Naive thymus-derived CD8-positive, alpha-beta T cell (primary cell): ENCODE measurements around the gene MTARC1. TPM values are rescaled to one million over a fixed set of nuclear protein-coding genes. Genes with fewer than 3 reads are reported as not detected.
A peak's percentile ranks its signal among the peaks of the same experiment; 100 is the strongest.

Experiments
- ATAC-seq, 2 donors: fragments of 150-1000 bp; cut with Tn5 transposase in 1 of 2; sonication (Bioruptor Pico), chemical (Tn5 transposase) in 1 of 2; 1 replicate in 1 of 2; 2 replicates in 1 of 2; pipeline ENCODE4 v1.10.0; 2021; ENCODE audit warnings: mild to moderate bottlenecking in 2 of 2, moderate library complexity in 2 of 2
- POLR2A ChIA-PET: fragments of 350-600 bp; sonication (Branson Sonifier 250); formaldehyde crosslinking; loops from one replicate; lab custom pipeline; 2021; ENCODE audit warnings: antibody characterized with exemption; lab: Charles Lee
- DNase-seq, 10 donors: peaks; one replicate each; pipeline versions ENCODE4 v3.0.0 to v3.0.0-alpha.2; 2020 to 2022
- H3K27ac Mint-ChIP-seq, 10 donors: one replicate each; pipeline ENCODE4 v1.8.0; 2020 to 2022; ENCODE audit warnings: mild to moderate bottlenecking in 10 of 10, mixed read lengths in 10 of 10, moderate library complexity in 4 of 10, inconsistent platforms in 1 of 10
- H3K27me3 Mint-ChIP-seq, 5 donors: one replicate each; pipeline ENCODE4 v1.8.0; 2021 to 2022; ENCODE audit warnings: mixed read lengths in 5 of 5
- H3K36me3 Mint-ChIP-seq, 3 donors: one replicate each; pipeline ENCODE4 v1.8.0; 2020 to 2022; ENCODE audit warnings: mixed read lengths in 3 of 3, mild to moderate bottlenecking in 2 of 3, inconsistent platforms in 1 of 3
- H3K4me1 Mint-ChIP-seq, 4 donors: one replicate each; pipeline ENCODE4 v1.8.0; 2021 to 2022; ENCODE audit warnings: mixed read lengths in 4 of 4
- H3K4me3 Mint-ChIP-seq, 10 donors: one replicate each; pipeline ENCODE4 v1.8.0; 2020 to 2022; ENCODE audit warnings: mild to moderate bottlenecking in 10 of 10, mixed read lengths in 10 of 10, moderate library complexity in 6 of 10, inconsistent platforms in 1 of 10
- H3K9me3 Mint-ChIP-seq, 9 donors: one replicate each; pipeline ENCODE4 v1.8.0; 2020 to 2022; ENCODE audit warnings: mixed read lengths in 9 of 9, mild to moderate bottlenecking in 3 of 9, inconsistent platforms in 1 of 9, moderate library complexity in 1 of 9
- polyA plus RNA-seq, 3 donors: library from polyadenylated mRNA; unstranded; fragments of 300-500 nt; fragmentation: Illumina TruSeq; gene quantifications; one replicate each; pipeline ENCODE4 v1.2.3, GENCODE V29; 2021
- total RNA-seq, 8 experiments: library from RNA in 2 of 8; stranded (reverse) in 2 of 8; gene quantifications; one replicate each; pipeline ENCODE4 v1.2.3 and lab custom pipeline; 2021 to 2026

Gene MTARC1
- total and polyA plus RNA-seq, 5 experiments from 2014 or later, result 0.59 TPM; not detected in 4

GRCh38 chr1:220810963-220811362 is 24.2 kb downstream of the MTARC1 start:
- Mint-ChIP-seq H3K9me3 (no peaks in the 10 kb centered on the region), H3K4me3 (peak overlapping the region in 7 of 10 donors; percentile 63 to 74 (median 73)), H3K27ac (no peak overlapping the region), H3K36me3 (no peaks in the 10 kb centered on the region), H3K27me3 (peaks cover 8 to 57% (median 17%) of the 10 kb centered on the region in 5 donors), H3K4me1 (peaks cover 2 to 7% (median 4%) of the 10 kb centered on the region in 4 donors)
- ATAC-seq (no peak), DNase-seq (no peak)
- POLR2A ChIA-PET, result no interaction called here

- no peak for ATAC-seq
- Mint-ChIP-seq H3K27ac (no peak overlapping the region), H3K4me1 (peaks cover 2 to 7% (median 4%) of the 10 kb centered on the region in 4 donors), H3K27me3 (peaks cover 8 to 54% (median 17%) of the 10 kb centered on the region in 5 donors), H3K9me3 (no peaks in the 10 kb centered on the region), H3K4me3 (no peak overlapping the region), H3K36me3 (no peaks in the 10 kb centered on the region)
- DNase-seq, result no peak
- POLR2A ChIA-PET, result no interaction called here
Measured at GRCh38 chr1:220811695-220812094, 25.0 kb downstream of the MTARC1 start.

- no peak for ATAC-seq
- no peak overlapping the region for H3K27ac Mint-ChIP-seq
- no peak for DNase-seq
- H3K36me3 Mint-ChIP-seq, result no peaks in the 10 kb centered on the region
- H3K9me3 Mint-ChIP-seq, result no peaks in the 10 kb centered on the region
- peaks cover 8 to 48% (median 17%) of the 10 kb centered on the region in 5 donors for H3K27me3 Mint-ChIP-seq
- no peak overlapping the region for H3K4me3 Mint-ChIP-seq
- H3K4me1 Mint-ChIP-seq, result peaks cover 2 to 7% (median 4%) of the 10 kb centered on the region in 4 donors
- POLR2A ChIA-PET, result no interaction called here
Measured at GRCh38 chr1:220812308-220812707, 25.6 kb downstream of the MTARC1 start.

- H3K9me3 Mint-ChIP-seq, result no peaks in the 10 kb centered on the region
- ATAC-seq (no peak), DNase-seq (no peak)
- H3K27me3 Mint-ChIP-seq, result peaks cover 8 to 41% (median 17%) of the 10 kb centered on the region in 5 donors
- no peak overlapping the region for H3K4me3 Mint-ChIP-seq
- POLR2A ChIA-PET, result no interaction called here
- peaks cover 2 to 7% (median 4%) of the 10 kb centered on the region in 4 donors for H3K4me1 Mint-ChIP-seq
- no peaks in the 10 kb centered on the region for H3K36me3 Mint-ChIP-seq
- no peak overlapping the region for H3K27ac Mint-ChIP-seq
Measured at GRCh38 chr1:220813013-220813412, 26.3 kb downstream of the MTARC1 start.

- POLR2A ChIA-PET, result no interaction called here
- no peak for DNase-seq
Measured at GRCh38 chr1:220815409-220815808, 28.7 kb downstream of the MTARC1 start.

GRCh38 chr1:220817907-220818306 is 31.2 kb downstream of the MTARC1 start:
- DNase-seq (no peak), ATAC-seq (no peak)
- H3K4me1 Mint-ChIP-seq, result no peaks in the 10 kb centered on the region
- peaks cover 8 to 19% (median 12%) of the 10 kb centered on the region in 5 donors for H3K27me3 Mint-ChIP-seq
- peaks cover 0 to 3% (median 0%) of the 10 kb centered on the region in 9 donors for H3K9me3 Mint-ChIP-seq
- no peak overlapping the region for H3K27ac Mint-ChIP-seq
- POLR2A ChIA-PET, result no interaction called here
- H3K36me3 Mint-ChIP-seq, result no peaks in the 10 kb centered on the region
- H3K4me3 Mint-ChIP-seq, result no peak overlapping the region

More at GRCh38 chr1:220815409-220815808, 28.7 kb downstream of the MTARC1 start:
- Mint-ChIP-seq H3K36me3 (no peaks in the 10 kb centered on the region), H3K4me1 (peaks cover under 1 to 4% (median 2%) of the 10 kb centered on the region in 4 donors), H3K9me3 (peaks cover 0 to 1% (median 0%) of the 10 kb centered on the region in 9 donors), H3K27me3 (peaks cover 13 to 32% (median 18%) of the 10 kb centered on the region in 5 donors), H3K4me3 (no peak overlapping the region), H3K27ac (no peak overlapping the region)
- ATAC-seq, result no peak

GRCh38 chr1:220818421-220819173 is 31.9 kb downstream of the MTARC1 start:
- no peak overlapping the region for H3K4me3 Mint-ChIP-seq
- no peaks in the 10 kb centered on the region for H3K4me1 Mint-ChIP-seq
- H3K27me3 Mint-ChIP-seq, result peaks cover 4 to 16% (median 13%) of the 10 kb centered on the region in 5 donors
- ATAC-seq (no peak), DNase-seq (no peak)
- H3K27ac Mint-ChIP-seq, result peak overlapping the region in 1 of 10 donors; percentile 53
- H3K36me3 Mint-ChIP-seq, result no peaks in the 10 kb centered on the region
- POLR2A ChIA-PET, result no interaction called here
- peaks cover 0 to 3% (median 0%) of the 10 kb centered on the region in 9 donors for H3K9me3 Mint-ChIP-seq

- H3K9me3 Mint-ChIP-seq, result peaks cover 0 to 3% (median 0%) of the 10 kb centered on the region in 9 donors
- no peak overlapping the region for H3K4me3 Mint-ChIP-seq
- no peaks in the 10 kb centered on the region for H3K4me1 Mint-ChIP-seq
- DNase-seq, result no peak
- H3K27me3 Mint-ChIP-seq, result peaks cover 7 to 17% (median 12%) of the 10 kb centered on the region in 5 donors
- POLR2A ChIA-PET, result no interaction called here
- H3K27ac Mint-ChIP-seq, result no peak overlapping the region
- no peak for ATAC-seq
- no peaks in the 10 kb centered on the region for H3K36me3 Mint-ChIP-seq
Measured at GRCh38 chr1:220819467-220820026, 32.8 kb downstream of the MTARC1 start.

- POLR2A ChIA-PET, result no interaction called here
Measured at GRCh38 chr1:220824031-220824989, 37.6 kb downstream of the MTARC1 start.

GRCh38 chr1:220825819-220826551 is 39.3 kb downstream of the MTARC1 start:
- DNase-seq (no peak), ATAC-seq (no peak)
- peaks cover 13 to 42% (median 15%) of the 10 kb centered on the region in 5 donors for H3K27me3 Mint-ChIP-seq
- no peaks in the 10 kb centered on the region for H3K36me3 Mint-ChIP-seq
- no peak overlapping the region for H3K4me3 Mint-ChIP-seq
- POLR2A ChIA-PET, result no interaction called here
- peaks cover 0 to 2% (median 0%) of the 10 kb centered on the region in 9 donors for H3K9me3 Mint-ChIP-seq
- no peaks in the 10 kb centered on the region for H3K4me1 Mint-ChIP-seq
- H3K27ac Mint-ChIP-seq, result no peak overlapping the region

More at GRCh38 chr1:220824031-220824989, 37.6 kb downstream of the MTARC1 start:
- DNase-seq (no peak), ATAC-seq (no peak)
- Mint-ChIP-seq H3K36me3 (no peaks in the 10 kb centered on the region), H3K9me3 (peaks cover 0 to 3% (median 0%) of the 10 kb centered on the region in 9 donors), H3K4me3 (no peak overlapping the region), H3K27ac (no peak overlapping the region), H3K27me3 (peaks cover 11 to 35% (median 22%) of the 10 kb centered on the region in 5 donors), H3K4me1 (no peaks in the 10 kb centered on the region)

GRCh38 chr1:220826729-220827128 is 40.0 kb downstream of the MTARC1 start:
- ATAC-seq (no peak), DNase-seq (no peak)
- POLR2A ChIA-PET, result no interaction called here
- Mint-ChIP-seq H3K27ac (no peak overlapping the region), H3K36me3 (no peaks in the 10 kb centered on the region), H3K27me3 (peaks cover 13 to 49% (median 19%) of the 10 kb centered on the region in 5 donors), H3K4me3 (no peak overlapping the region), H3K9me3 (peaks cover 0 to 4% (median 0%) of the 10 kb centered on the region in 9 donors), H3K4me1 (no peaks in the 10 kb centered on the region)
